Activated T-helper 1 cell treated with Interleukin-2 at 50 U/mL for 16 hours (primary cell): ENCODE results near the gene POMT2.

ENCODE experiments used
- DNase-seq: peaks from one replicate; pipeline ENCODE4 v3.0.0-alpha.2; 2020; ENCODE audit warnings: low read depth

The POMT2 gene

GRCh38 chr14:77265561-77266335 lies 54.9 kb downstream of the POMT2 start:
- DNase-seq = no peak

- DNase-seq = no peak
Observed at GRCh38 chr14:77265187-77265515, 55.5 kb downstream of the POMT2 start.

GRCh38 chr14:77264466-77265186 lies 56.1 kb downstream of the POMT2 start:
- DNase-seq = no peak

- no peak for DNase-seq
Observed at GRCh38 chr14:77260631-77261030, 60.1 kb downstream of the POMT2 start.

GRCh38 chr14:77260199-77260598 lies 60.5 kb downstream of the POMT2 start:
- DNase-seq = no peak

GRCh38 chr14:77259025-77259715 lies 61.5 kb downstream of the POMT2 start:
- no peak for DNase-seq

DNA sequence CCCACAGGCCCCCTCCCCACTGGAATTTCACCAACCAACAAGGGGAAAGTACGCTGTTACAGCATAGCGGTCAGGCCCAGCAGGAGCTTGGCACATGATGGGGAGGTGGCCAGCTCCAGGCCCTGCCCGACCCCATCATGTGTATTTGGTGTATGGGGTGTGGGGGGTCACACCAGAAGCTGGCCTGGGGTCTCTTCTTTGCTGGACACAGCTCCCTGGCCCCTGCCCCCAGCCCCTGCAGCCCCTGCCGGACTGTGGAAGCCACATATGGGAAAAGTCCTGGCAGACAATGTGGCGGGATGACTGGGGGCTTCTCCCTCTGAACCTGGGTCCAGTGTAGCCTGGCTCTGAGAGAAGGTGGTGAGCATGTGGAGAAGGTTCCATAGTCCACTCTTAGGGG lies 62.1 kb downstream of the POMT2 start:
- no peak for DNase-seq

DNA sequence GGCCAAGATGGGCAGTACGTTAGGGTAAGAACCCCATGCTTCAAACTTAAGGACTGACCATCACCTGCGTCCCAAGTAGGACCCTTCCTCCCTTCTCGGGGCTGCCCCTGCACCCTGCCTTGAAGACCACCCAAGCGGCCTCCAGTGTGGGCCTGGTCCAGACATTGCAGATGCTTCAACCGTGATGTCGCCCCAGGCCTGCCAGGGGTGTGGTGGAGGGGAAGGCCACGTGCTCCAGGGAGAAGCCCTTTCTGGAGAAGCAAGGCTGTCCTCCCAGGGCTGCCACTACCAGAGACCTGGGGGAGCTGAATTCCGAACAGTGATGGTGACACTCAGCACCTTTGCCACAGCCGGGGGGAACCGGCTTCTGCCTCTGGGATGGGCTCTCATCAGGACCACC lies 63.0 kb downstream of the POMT2 start:
- DNase-seq = no peak

GRCh38 chr14:77256694-77257093 lies 64.0 kb downstream of the POMT2 start:
- no peak for DNase-seq

GRCh38 chr14:77253333-77254190 lies 67.1 kb downstream of the POMT2 start:
- no peak for DNase-seq

DNA sequence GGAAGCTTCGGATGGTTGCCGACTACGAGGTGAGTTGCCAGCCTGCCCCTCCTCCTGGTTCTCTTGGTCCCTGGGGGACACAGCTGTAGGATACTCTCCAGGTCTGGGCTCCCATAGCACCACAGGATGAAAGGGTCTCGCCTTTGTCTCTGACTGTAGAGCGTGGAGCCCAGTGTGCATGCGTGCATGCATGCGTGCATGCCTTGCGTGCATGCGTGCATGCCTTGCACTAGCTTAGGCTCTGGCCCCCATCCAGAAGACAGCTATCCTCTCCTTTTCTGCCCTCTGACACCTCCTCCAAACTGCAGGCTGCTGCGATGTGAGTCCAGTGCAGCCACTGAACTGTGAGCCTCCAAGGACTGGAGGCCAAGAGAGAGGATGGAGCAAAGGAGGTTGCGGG lies 68.8 kb downstream of the POMT2 start:
- DNase-seq = no peak

- DNase-seq = no peak
Observed at GRCh38 chr14:77250927-77251326, 69.8 kb downstream of the POMT2 start.

DNA sequence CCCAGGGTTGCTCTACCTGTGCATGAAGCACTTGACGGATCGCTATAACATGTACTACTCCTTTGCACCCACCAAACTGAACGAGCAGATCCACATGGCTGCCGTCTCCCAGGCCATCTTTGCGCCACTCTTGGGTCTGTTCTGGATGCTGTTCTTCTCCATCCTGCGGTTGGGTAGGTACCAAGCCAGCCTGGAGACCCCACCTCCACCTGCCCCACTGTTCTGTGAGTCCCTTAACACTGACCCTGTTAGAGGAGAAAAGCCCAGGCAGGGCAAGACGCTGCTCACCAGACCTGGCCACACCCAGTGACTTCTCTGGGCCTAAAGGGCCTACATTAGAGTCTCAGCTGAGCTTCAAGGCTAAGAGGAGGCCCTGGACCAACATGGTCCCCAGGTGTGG lies 71.4 kb downstream of the POMT2 start:
- no peak for DNase-seq

DNA sequence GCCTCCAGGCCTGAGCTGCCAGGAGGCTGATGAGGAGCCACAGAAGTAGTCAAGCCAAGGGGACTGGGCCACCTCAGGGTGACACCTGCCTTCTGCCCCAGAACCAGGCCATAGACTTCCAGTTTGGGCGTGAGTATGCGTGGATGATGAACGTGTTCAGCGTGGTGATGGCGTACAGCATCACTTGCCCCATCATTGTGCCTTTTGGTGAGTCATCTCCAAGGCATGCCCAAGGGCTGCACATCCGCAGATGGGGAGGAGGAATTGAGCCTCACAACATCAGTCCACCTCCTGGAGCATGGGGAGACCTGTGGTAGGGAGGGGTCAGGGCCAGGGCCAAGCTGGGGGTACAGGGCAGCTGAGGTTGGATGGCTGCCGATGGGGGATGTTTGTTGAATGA lies 72.0 kb downstream of the POMT2 start:
- no peak for DNase-seq

DNA sequence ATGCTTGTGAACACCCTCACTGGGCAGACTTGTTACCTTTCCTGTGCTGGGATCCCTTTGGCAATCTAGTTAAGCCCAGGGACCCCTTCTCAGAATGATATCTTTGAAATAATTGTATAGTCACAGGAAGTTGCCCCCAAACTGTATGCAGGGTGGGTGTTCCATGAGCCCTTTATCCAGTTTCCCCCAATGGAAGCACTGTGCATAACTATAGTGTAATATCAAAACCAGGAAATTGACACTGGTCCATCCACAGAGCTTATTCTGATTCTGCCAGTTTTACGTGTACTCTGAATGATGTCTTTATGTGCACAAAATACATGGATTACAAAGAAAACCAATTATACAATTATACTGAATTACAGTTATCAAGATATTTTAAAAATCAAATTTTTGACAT lies 73.9 kb downstream of the POMT2 start:
- no peak for DNase-seq

DNA sequence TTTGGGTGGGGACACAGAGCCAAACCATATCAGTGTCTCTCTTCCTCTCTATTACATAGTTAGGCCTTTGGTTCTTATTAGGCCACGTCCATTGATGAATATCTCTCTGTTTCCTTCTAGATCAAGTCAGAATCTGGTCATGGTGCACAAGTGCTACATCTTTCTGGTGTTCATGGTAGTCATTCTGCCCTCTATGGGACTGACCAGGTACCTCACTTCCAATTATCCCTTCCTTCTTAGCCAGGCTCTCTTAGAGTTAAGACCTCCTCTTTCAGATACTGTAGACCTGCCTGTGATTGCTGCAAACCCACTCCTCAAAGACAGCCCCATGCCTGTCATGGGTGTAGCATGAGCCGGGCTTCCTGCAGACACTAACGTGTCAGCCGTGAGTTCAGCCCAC lies 74.9 kb downstream of the POMT2 start:
- no peak for DNase-seq

DNA sequence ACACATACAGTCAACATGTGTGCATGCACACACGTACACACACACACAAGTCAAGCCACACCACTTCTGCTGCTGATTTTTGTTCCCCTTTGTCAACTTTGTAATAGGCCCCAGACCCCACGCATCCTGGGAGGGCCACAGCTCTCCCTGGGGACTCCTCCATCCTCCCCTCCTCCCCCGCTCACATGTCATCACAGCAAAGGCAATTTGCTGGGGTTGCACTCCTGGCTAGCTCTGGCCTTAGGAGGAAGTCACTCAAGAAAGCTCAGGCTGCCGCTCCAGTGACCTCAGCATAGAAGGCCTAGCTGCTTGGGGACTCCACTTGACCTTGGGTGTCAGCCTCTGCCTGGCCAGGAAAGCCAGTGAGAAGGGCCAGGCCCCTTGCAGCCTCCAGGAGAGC lies 76.8 kb downstream of the POMT2 start:
- no peak for DNase-seq

DNA sequence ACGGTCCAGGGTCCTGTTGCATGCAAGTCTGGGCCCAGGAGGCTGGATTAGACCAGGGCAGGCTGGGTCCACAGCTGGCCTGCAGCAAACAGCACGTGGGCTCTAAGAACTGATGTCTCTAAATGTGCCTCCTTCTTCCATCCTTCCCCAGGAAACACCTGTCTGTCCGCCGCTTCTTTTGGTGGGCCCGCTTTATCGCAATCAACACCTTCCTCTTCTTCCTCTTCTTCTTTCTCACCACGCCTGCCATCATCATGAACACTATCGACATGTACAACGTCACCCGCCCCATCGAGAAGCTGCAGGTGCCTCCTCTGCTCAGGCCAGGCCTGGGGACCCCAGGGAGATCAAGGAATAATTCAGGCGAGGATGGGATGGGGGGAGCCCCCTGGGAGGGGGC lies 77.9 kb downstream of the POMT2 start:
- DNase-seq = no peak

DNA sequence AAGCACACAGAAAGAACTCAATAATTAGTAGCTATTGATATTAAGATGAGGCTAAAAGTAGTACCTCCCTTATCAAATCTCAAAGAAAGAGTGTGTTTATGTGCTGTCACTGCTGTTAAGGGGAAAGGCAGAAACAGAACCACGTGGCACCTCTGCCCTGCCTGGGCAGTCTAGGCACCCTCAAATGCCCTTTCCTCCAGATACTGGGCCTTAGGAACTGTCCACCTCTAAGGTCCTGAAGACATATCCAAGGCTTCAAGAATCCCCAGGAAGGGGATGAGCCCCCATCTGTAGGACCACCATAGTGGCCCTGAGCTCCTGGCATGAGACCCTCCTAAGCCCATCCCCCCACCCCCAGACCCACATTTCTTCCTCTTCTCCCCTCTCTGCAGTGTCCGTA lies 78.7 kb downstream of the POMT2 start:
- no peak for DNase-seq

DNA sequence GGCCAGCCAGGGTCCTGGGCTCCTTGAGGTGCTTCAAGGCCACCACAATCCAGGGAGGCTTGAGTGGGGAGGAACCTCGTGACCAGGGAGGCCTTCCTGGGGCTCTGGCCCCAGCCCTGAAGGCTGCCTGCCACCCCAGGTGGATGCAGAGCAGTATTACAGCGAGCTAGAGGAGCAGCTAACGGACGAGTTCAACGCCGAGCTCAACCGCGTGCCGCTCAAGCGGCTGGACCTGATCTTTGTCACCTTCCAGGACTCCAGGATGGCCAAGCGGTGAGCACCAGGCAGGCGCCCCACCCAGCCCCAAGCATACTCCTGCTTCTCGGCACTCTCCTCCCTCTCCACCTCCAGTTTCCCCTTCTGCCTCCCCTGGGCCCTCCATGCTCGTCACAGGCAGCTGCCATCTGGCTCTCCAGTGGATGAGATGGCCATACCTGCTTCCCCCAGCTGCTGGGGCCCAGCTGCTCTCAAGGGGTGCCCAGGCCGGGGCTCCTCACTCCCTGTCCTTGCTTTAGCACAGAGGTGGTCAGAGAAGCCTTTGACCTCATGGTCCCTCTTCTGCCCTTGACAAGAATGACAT lies 80.3 kb downstream of the POMT2 start:
- no peak for DNase-seq

- DNase-seq = no peak
Observed at GRCh38 chr14:77239412-77239811, 81.3 kb downstream of the POMT2 start.

GRCh38 chr14:77238996-77239395 lies 81.7 kb downstream of the POMT2 start:
- no peak for DNase-seq
